Measurements from ENCODE around the gene SLC2A11. TPM values are rescaled to one million over a fixed set of nuclear protein-coding genes. Genes with fewer than 3 reads are reported as not detected.
"Not testable (repeated sequence)": the region's sequence is repeated elsewhere in the genome, so short reads cannot be mapped to it uniquely, and the experiment has no call there.

The SLC2A11 gene
- total RNA-seq, 2 experiments from 2014 or later = 16.4 to 50.2 TPM

DNA sequence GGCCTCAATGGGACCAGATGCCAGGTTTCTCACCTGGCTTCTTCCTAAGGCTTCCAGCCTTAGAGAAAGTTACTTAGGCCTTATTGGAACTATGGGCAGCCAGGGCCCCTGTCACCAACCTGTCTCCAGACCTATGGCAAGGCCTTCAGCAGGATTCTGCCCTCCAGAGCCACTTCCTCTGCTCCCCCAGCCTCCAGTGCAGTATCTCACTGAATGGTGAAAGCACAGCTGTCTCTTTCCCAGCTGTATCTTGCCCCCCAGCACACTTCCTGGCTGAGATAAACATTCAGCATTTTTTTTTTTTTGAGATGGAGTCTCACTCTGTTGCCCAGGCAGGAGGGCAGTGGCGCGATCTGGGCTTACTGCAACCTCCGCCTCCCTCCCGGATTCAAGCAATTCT lies 1.5 kb downstream of the SLC2A11 start:
- DNase-seq (ENCODE audit: low spot score) = peak; percentile 63
- Histone ChIP-seq H3K27ac (ENCODE audit: low read depth, low read length, poor library complexity, severe bottlenecking) (peak overlapping the region; percentile 94), H3K36me3 (ENCODE audit: insufficient read depth, low read length) (no peaks in the 10 kb centered on the region), H2AFZ (ENCODE audit: low read length) (no peak overlapping the region), H3K9me2 (ENCODE audit: insufficient read depth, low read length) (no peaks in the 10 kb centered on the region), H3K4me3 (ENCODE audit: low read depth, low read length, poor library complexity, severe bottlenecking) (peak overlapping the region; percentile 78), H3K4me2 (ENCODE audit: low read length) (peak overlapping the region; percentile 90), H3K9me3 (ENCODE audit: low read length) (no peaks in the 10 kb centered on the region), H3K79me2 (ENCODE audit: insufficient read depth, low read depth, low read length) (peaks cover 10% of the 10 kb centered on the region; the same call in 1 of the 2 replicates), H4K20me1 (ENCODE audit: insufficient read depth, low read length) (no peaks in the 10 kb centered on the region), H3K4me1 (ENCODE audit: insufficient read depth, low read length, poor library complexity, severe bottlenecking) (peaks cover 21% of the 10 kb centered on the region)
- TF ChIP-seq, protein P1, sequence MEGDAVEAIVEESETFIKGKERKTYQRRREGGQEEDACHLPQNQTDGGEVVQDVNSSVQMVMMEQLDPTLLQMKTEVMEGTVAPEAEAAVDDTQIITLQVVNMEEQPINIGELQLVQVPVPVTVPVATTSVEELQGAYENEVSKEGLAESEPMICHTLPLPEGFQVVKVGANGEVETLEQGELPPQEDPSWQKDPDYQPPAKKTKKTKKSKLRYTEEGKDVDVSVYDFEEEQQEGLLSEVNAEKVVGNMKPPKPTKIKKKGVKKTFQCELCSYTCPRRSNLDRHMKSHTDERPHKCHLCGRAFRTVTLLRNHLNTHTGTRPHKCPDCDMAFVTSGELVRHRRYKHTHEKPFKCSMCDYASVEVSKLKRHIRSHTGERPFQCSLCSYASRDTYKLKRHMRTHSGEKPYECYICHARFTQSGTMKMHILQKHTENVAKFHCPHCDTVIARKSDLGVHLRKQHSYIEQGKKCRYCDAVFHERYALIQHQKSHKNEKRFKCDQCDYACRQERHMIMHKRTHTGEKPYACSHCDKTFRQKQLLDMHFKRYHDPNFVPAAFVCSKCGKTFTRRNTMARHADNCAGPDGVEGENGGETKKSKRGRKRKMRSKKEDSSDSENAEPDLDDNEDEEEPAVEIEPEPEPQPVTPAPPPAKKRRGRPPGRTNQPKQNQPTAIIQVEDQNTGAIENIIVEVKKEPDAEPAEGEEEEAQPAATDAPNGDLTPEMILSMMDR (conservative IDR thresholded peaks at IDR 0.05; ENCODE audit: low read length) = no peak
- no peak for TF ChIP-seq EZH2phosphoT487 (IDR thresholded peaks at IDR 0.05; ENCODE audit: borderline replicate concordance, low read depth, low read length)
- ChIA-PET POLR2A (interaction anchor here (0.8 to 3.5 kb wide), 7 partner anchors 9 to 89 kb away, joined by 3 to 43 read pairs (median 7); no protein-coding TSS in a partner anchor), CTCF (ENCODE audit: unreplicated experiment) (interaction anchor here (1.2 to 1.6 kb wide), 2 partner anchors 9 to 34 kb away, joined by 3 to 10 read pairs; partner anchors contain the start of gene MIF)
- no TSS peak for BruUV-seq (replicated peaks)
- intact Hi-C loops (cut with micrococcal nuclease; ENCODE audit: unreplicated experiment) = loop anchor here (10.0 kb wide), 1 partner anchor 296 kb away; no protein-coding TSS in a partner anchor

DNA sequence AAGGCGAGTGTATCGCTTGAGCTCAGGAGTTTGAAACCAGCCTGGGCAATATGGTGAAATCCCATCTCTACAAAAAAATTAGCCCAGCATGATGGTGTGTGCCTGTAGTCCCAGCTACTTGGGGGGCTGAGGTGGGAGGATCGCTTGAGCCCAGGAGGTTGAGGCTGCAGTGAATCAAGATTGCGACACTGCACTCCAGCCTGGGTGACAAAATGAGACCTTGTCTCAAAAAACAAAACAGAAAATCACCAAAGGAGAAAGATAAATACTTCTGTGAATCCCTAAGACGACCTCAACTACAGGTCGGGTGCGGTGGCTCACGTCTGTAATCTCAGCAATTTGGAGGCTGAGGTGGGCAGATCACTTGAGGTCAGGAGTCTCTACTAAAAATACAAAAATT lies 2.5 kb downstream of the SLC2A11 start:
- H3K9me3 ChIP-seq (ENCODE audit: low read length); CTCF ChIA-PET (ENCODE audit: unreplicated experiment); DNase-seq (ENCODE audit: low spot score); H3K4me3 ChIP-seq (ENCODE audit: low read depth, low read length, poor library complexity, severe bottlenecking); H3K27ac ChIP-seq (ENCODE audit: low read depth, low read length, poor library complexity, severe bottlenecking); H3K4me2 ChIP-seq (ENCODE audit: low read length); H2AFZ ChIP-seq (ENCODE audit: low read length); H3K9me2 ChIP-seq (ENCODE audit: insufficient read depth, low read length); BruUV-seq (replicated peaks); H3K36me3 ChIP-seq (ENCODE audit: insufficient read depth, low read length); H4K20me1 ChIP-seq (ENCODE audit: insufficient read depth, low read length): not testable (repeated sequence)
- peaks cover 21% of the 10 kb centered on the region for H3K4me1 ChIP-seq (ENCODE audit: insufficient read depth, low read length, poor library complexity, severe bottlenecking)
- H3K79me2 ChIP-seq (ENCODE audit: insufficient read depth, low read depth, low read length) = peaks cover 10% of the 10 kb centered on the region; the same call in 1 of the 2 replicates
- POLR2A ChIA-PET = interaction anchor here (0.9 kb wide), 1 partner anchor 20 kb away, joined by 3 read pairs; no protein-coding TSS in a partner anchor
- intact Hi-C loops (cut with micrococcal nuclease; ENCODE audit: unreplicated experiment) = loop anchor here (5.0 kb wide), 1 partner anchor 97 kb away; no protein-coding TSS in a partner anchor

DNA sequence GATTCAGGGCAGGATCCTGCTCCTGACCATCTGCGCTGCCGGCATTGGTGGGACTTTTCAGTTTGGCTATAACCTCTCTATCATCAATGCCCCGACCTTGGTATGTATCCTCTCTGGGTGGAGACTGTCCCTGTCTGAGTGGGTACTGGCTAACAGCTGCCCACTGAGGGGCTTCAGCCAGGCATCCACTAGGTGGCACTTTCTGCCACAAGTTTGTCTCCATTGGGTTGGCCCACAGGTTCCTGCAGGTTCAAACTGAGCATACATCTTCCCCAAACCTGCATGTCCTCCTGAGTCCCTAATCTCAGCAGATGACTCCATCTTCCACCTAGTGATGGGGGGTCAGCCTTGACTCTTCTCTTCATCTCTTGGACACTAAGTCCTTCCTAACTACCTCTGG lies 4.4 kb downstream of the SLC2A11 start:
- Histone ChIP-seq H3K4me3 (ENCODE audit: low read depth, low read length, poor library complexity, severe bottlenecking) (no peak overlapping the region), H3K4me2 (ENCODE audit: low read length) (no peak overlapping the region), H2AFZ (ENCODE audit: low read length) (no peak overlapping the region), H3K9me3 (ENCODE audit: low read length) (no peaks in the 10 kb centered on the region), H3K4me1 (ENCODE audit: insufficient read depth, low read length, poor library complexity, severe bottlenecking) (peaks cover 13% of the 10 kb centered on the region), H3K36me3 (ENCODE audit: insufficient read depth, low read length) (no peaks in the 10 kb centered on the region), H3K27ac (ENCODE audit: low read depth, low read length, poor library complexity, severe bottlenecking) (no peak overlapping the region), H3K9me2 (ENCODE audit: insufficient read depth, low read length) (no peaks in the 10 kb centered on the region), H3K79me2 (ENCODE audit: insufficient read depth, low read depth, low read length) (peaks cover 10% of the 10 kb centered on the region; the same call in 1 of the 2 replicates), H4K20me1 (ENCODE audit: insufficient read depth, low read length) (no peaks in the 10 kb centered on the region)
- ChIA-PET POLR2A (no interaction called here), CTCF (ENCODE audit: unreplicated experiment) (no interaction called here)
- TF ChIP-seq, protein P1 (conservative IDR thresholded peaks at IDR 0.05; ENCODE audit: low read length) = peak; percentile 88
- no peak for TF ChIP-seq EZH2phosphoT487 (IDR thresholded peaks at IDR 0.05; ENCODE audit: borderline replicate concordance, low read depth, low read length)
- peak; percentile 80 for DNase-seq (ENCODE audit: low spot score)
- no TSS peak for BruUV-seq (replicated peaks)
- intact Hi-C loops (cut with micrococcal nuclease; ENCODE audit: unreplicated experiment) = loop anchor here (1.0 to 5.0 kb wide), 2 partner anchors 32 to 95 kb away; partner anchors contain the start of gene MIF

DNA sequence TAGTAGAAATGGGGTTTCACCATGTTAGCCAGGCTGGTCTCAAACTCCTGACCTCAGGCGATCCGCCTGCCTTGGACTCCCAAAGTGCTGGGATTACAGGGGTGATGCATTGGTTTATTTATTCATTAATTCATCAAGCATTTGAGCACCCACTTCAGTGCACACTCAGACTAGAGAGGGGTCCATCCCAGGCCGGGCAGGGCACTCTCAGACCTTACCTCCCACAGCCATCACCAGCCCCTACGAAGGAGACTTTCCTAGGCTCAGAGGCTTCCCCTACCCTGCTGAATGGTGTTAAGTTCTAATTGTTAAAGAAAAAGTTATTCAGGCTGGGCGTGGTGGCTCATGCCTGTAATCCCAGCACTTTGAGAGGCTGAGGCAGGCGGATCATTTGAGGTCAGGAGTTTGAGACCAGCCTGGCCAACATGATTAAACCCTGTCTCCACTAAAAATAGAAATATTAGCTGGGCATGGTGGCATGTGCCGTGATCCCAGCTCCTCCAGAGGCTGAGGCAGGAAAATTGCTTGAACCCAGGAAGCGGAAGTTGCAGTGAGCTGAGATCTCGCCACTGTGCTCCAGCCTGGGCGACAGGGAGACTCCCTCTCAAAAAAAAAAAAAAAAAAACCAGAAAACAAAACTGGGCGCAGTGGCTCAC lies 7.0 kb downstream of the SLC2A11 start:
- H3K4me1 ChIP-seq (ENCODE audit: insufficient read depth, low read length, poor library complexity, severe bottlenecking); BruUV-seq (replicated peaks); H2AFZ ChIP-seq (ENCODE audit: low read length); H3K4me3 ChIP-seq (ENCODE audit: low read depth, low read length, poor library complexity, severe bottlenecking); DNase-seq (ENCODE audit: low spot score); H3K9me3 ChIP-seq (ENCODE audit: low read length); H4K20me1 ChIP-seq (ENCODE audit: insufficient read depth, low read length); H3K27ac ChIP-seq (ENCODE audit: low read depth, low read length, poor library complexity, severe bottlenecking); H3K9me2 ChIP-seq (ENCODE audit: insufficient read depth, low read length); H3K79me2 ChIP-seq (ENCODE audit: insufficient read depth, low read depth, low read length); CTCF ChIA-PET (ENCODE audit: unreplicated experiment); H3K4me2 ChIP-seq (ENCODE audit: low read length): not testable (repeated sequence)
- H3K36me3 ChIP-seq (ENCODE audit: insufficient read depth, low read length) = peaks cover 23% of the 10 kb centered on the region
- intact Hi-C loops (cut with micrococcal nuclease; ENCODE audit: unreplicated experiment) = loop anchor here (5.0 kb wide), 1 partner anchor 93 kb away; no protein-coding TSS in a partner anchor
- POLR2A ChIA-PET = interaction anchor here (1.1 kb wide), 1 partner anchor 30 kb away, joined by 3 read pairs; the partner anchor contains the start of gene MIF

Measured in OCI-LY7 (cell line).